ENCODE results near the gene AUNIP.

The AUNIP gene

GRCh38 chr1:25861316-25862286, 2.3 kb upstream of the AUNIP start (continued):
- TF ChIP-seq ZNF280D (tag by site-specific recombination; IDR thresholded peaks at IDR 0.05), result no peak
- no peak for TF ChIP-seq ZNF791 (tag by site-specific recombination; IDR thresholded peaks at IDR 0.05)
- peak; percentile 32; the same call in 1 of the 2 replicates for TF ChIP-seq SP7 (tag by site-specific recombination; IDR thresholded peaks at IDR 0.05)
- no peak for TF ChIP-seq PRDM4 (tag by site-specific recombination; IDR thresholded peaks at IDR 0.05)
- TF ChIP-seq ZNF571 (tag by site-specific recombination; IDR thresholded peaks at IDR 0.05), result no peak
- peak; percentile 85 for TF ChIP-seq ZFP3 (tag by site-specific recombination; IDR thresholded peaks at IDR 0.05; ENCODE audit: low read depth)
- TF ChIP-seq BCL6B (tag by site-specific recombination; IDR thresholded peaks at IDR 0.05), result no peak
- no peak for TF ChIP-seq ZBTB1 (tag by site-specific recombination; IDR thresholded peaks at IDR 0.05)
- TF ChIP-seq ZNF324 (tag by site-specific recombination; IDR thresholded peaks at IDR 0.05), result no peak
- TF ChIP-seq ZNF19 (tag by site-specific recombination; IDR thresholded peaks at IDR 0.05; ENCODE audit: low read depth), result no peak
- TF ChIP-seq ZNF138 (tag by site-specific recombination; IDR thresholded peaks at IDR 0.05; ENCODE audit: borderline replicate concordance), result no peak
- TF ChIP-seq GLIS1 (tag by site-specific recombination; IDR thresholded peaks at IDR 0.05), result peak; percentile 12; the same call in 1 of the 2 replicates
- no peak for TF ChIP-seq ZNF792 (tag by site-specific recombination; IDR thresholded peaks at IDR 0.05)
- TF ChIP-seq ZFHX2 (tag by site-specific recombination; conservative IDR thresholded peaks at IDR 0.05), result no peak
- TF ChIP-seq ZNF707 (tag by site-specific recombination; IDR thresholded peaks at IDR 0.05), result no peak
- TF ChIP-seq ZNF843 (tag by site-specific recombination; IDR thresholded peaks at IDR 0.05), result no peak
- no peak for TF ChIP-seq ZNF623 (tag by site-specific recombination; IDR thresholded peaks at IDR 0.05)
- no peak for TF ChIP-seq MEIS1 (CRISPR knock-in tag; IDR thresholded peaks at IDR 0.05; ENCODE audit: borderline replicate concordance)
- TF ChIP-seq AEBP2 (tag by site-specific recombination; IDR thresholded peaks at IDR 0.05; ENCODE audit: borderline replicate concordance), result no peak
- TF ChIP-seq ZBTB20 (tag by site-specific recombination; IDR thresholded peaks at IDR 0.05), result peak; percentile 50; the same call in 1 of the 2 replicates
- TF ChIP-seq ZNF302 (tag by site-specific recombination; IDR thresholded peaks at IDR 0.05; ENCODE audit: low read depth), result no peak
- no peak for TF ChIP-seq ZNF146 (tag by site-specific recombination; IDR thresholded peaks at IDR 0.05)
- TF ChIP-seq TCF7L2 (IDR thresholded peaks at IDR 0.05; ENCODE audit: borderline replicate concordance, low read depth, low read length), result 0 out of 2 replicates have a peak, but pooled peaks have one; percentile 4
- no peak for TF ChIP-seq PRDM1 (tag by site-specific recombination; IDR thresholded peaks at IDR 0.05)
- no peak for TF ChIP-seq ZNF580 (tag by site-specific recombination; IDR thresholded peaks at IDR 0.05)
- no peak for TF ChIP-seq ZNF433 (tag by site-specific recombination; IDR thresholded peaks at IDR 0.05; ENCODE audit: low read depth)
- no peak for TF ChIP-seq ZNF202 (tag by site-specific recombination; IDR thresholded peaks at IDR 0.05; ENCODE audit: borderline replicate concordance)
- TF ChIP-seq ZBTB21 (tag by site-specific recombination; IDR thresholded peaks at IDR 0.05), result no peak
